ENCODE measurements around the gene DCAF12L2.

DNA sequence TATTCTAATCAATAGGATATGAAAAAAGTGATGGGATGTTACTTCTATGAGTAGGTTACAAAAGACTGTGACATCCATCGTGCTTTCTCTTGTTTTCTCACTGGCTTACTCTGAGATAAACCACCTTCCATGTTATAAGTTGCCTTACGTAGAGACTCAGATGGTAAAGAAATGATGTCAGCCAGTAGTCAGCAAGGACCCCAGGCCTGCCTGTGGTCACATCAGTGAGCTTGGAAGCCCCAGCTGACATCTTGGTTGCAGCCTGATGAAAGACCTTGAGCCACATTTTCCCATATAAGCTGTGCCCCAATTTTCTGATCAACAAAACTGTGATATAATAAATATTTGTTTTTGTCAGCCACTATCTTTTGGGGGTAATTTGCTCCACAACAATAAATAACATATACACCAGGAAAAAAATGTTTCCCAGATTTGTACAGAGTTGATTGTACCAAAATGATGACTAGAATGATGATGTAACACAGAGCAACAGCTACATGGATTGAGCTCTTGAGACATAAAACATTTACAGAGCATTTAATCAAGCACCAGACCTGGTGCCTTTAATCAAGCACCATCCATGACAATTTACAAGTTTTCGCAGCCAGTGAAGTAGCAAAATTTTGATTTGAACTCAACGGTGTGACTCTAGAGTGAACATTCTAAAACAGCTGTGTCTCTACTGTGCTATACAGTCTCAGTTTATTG, 11.2 kb upstream of the DCAF12L2 start:
- TF ChIP-seq, protein P1, sequence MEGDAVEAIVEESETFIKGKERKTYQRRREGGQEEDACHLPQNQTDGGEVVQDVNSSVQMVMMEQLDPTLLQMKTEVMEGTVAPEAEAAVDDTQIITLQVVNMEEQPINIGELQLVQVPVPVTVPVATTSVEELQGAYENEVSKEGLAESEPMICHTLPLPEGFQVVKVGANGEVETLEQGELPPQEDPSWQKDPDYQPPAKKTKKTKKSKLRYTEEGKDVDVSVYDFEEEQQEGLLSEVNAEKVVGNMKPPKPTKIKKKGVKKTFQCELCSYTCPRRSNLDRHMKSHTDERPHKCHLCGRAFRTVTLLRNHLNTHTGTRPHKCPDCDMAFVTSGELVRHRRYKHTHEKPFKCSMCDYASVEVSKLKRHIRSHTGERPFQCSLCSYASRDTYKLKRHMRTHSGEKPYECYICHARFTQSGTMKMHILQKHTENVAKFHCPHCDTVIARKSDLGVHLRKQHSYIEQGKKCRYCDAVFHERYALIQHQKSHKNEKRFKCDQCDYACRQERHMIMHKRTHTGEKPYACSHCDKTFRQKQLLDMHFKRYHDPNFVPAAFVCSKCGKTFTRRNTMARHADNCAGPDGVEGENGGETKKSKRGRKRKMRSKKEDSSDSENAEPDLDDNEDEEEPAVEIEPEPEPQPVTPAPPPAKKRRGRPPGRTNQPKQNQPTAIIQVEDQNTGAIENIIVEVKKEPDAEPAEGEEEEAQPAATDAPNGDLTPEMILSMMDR (IDR thresholded peaks at IDR 0.05) = no peak
- no peak for TF ChIP-seq POLR2A (IDR thresholded peaks at IDR 0.05)
